OCI-LY1 (cell line): ENCODE results near the gene CAMK2A.

Experiments used
- H2AFZ ChIP-seq: fragments of 200-600 bp; sonication (generic), shearing (Covaris generic); 2 replicates; pipeline ENCODE4 v1.6.0; 2014; ENCODE audit warnings: antibody characterized with exemption, mild to moderate bottlenecking, low read length
- H3F3A ChIP-seq: fragments of 200-600 bp; sonication (generic), shearing (Covaris generic); 2 replicates; pipeline ENCODE4 v1.6.0; 2014; ENCODE audit warnings: mild to moderate bottlenecking, antibody characterized with exemption, low read length, moderate library complexity; ENCODE audit not compliant: insufficient read depth
- H3K27ac ChIP-seq: fragments of 200-600 bp; sonication (generic); 2 replicates; pipeline ENCODE4 v1.5.1; 2014; ENCODE audit warnings: low read length, mixed run types, mild to moderate bottlenecking, low read depth; ENCODE audit not compliant: poor library complexity, severe bottlenecking
- H3K27me3 ChIP-seq: fragments of 200-600 bp; sonication (generic); 2 replicates; pipeline ENCODE4 v1.6.0; 2014; ENCODE audit warnings: antibody characterized with exemption, mild to moderate bottlenecking, low read length, moderate library complexity; ENCODE audit not compliant: insufficient read depth
- H3K36me3 ChIP-seq: fragments of 200-600 bp; sonication (generic); 2 replicates; pipeline ENCODE4 v1.6.1; 2014; ENCODE audit warnings: mild to moderate bottlenecking, antibody characterized with exemption, low read length, moderate library complexity, mixed read lengths; ENCODE audit not compliant: insufficient read depth
- H3K4me1 ChIP-seq: fragments of 200-600 bp; sonication (generic); 2 replicates; pipeline ENCODE4 v1.5.1; 2014; ENCODE audit warnings: mild to moderate bottlenecking, low read length, moderate library complexity; ENCODE audit not compliant: insufficient read depth, severe bottlenecking
- H3K4me2 ChIP-seq: fragments of 200-600 bp; sonication (generic), shearing (Covaris generic); 2 replicates; pipeline ENCODE4 v1.6.1; 2014; ENCODE audit warnings: low read length
- H3K4me3 ChIP-seq: fragments of 200-600 bp; sonication (generic); 2 replicates; pipeline ENCODE4 v1.5.1; 2014; ENCODE audit warnings: low read length, low read depth, mild to moderate bottlenecking, mixed read lengths; ENCODE audit not compliant: poor library complexity, severe bottlenecking
- H3K79me2 ChIP-seq: fragments of 200-600 bp; shearing (Covaris generic); 2 replicates; pipeline ENCODE4 v1.6.1; 2016; ENCODE audit warnings: mixed run types, low read length, mixed read lengths; ENCODE audit not compliant: insufficient read depth
- H3K9ac ChIP-seq: fragments of 200-600 bp; sonication (generic), shearing (Covaris generic); 2 replicates; pipeline ENCODE4 v1.6.1; 2014; ENCODE audit warnings: mild to moderate bottlenecking, low read length, mixed read lengths
- H3K9me2 ChIP-seq: fragments of 200-600 bp; sonication (generic), shearing (Covaris generic); 2 replicates; pipeline ENCODE4 v1.6.1; 2014; ENCODE audit warnings: low read depth, mild to moderate bottlenecking, low read length, mixed read lengths
- H3K9me3 ChIP-seq: fragments of 200-600 bp; shearing (Covaris generic); 2 replicates; pipeline ENCODE4 v1.6.1; 2014; ENCODE audit warnings: low read length, mixed read lengths
- H4K20me1 ChIP-seq: fragments of 200-600 bp; sonication (generic), shearing (Covaris generic); 2 replicates; pipeline ENCODE4 v1.6.0; 2016; ENCODE audit warnings: mild to moderate bottlenecking, low read length; ENCODE audit not compliant: insufficient read depth
- CTCF ChIP-seq: fragments of 200-600 bp; sonication (generic), shearing (Covaris generic); IDR thresholded peaks from 2 replicates; pipeline ENCODE4 v1.5.1; 2017; ENCODE audit warnings: mild to moderate bottlenecking, antibody characterized with exemption, low read length, moderate library complexity, mixed read lengths
- EZH2 ChIP-seq: fragments of 200-600 bp; sonication (generic), shearing (Covaris generic); IDR thresholded peaks from 2 replicates; pipeline ENCODE4 v1.8.0; 2017; ENCODE audit warnings: borderline replicate concordance, mixed run types, mild to moderate bottlenecking, antibody characterized with exemption, low read length, moderate library complexity, mixed read lengths

The CAMK2A gene

GRCh38 chr5:150182774-150183173 is 106.8 kb downstream of the CAMK2A start:
- 0 out of 2 replicates have a peak, but pooled peaks cover 4% of the 10 kb centered on the region for H3K27me3 ChIP-seq
- H3F3A ChIP-seq: no peaks in the 10 kb centered on the region
- no peaks in the 10 kb centered on the region for H3K4me1 ChIP-seq
- no peaks in the 10 kb centered on the region for H3K36me3 ChIP-seq
- H3K79me2 ChIP-seq: no peaks in the 10 kb centered on the region
- no peak overlapping the region for H3K4me3 ChIP-seq
- H3K9me3 ChIP-seq: no peaks in the 10 kb centered on the region
- H4K20me1 ChIP-seq: no peaks in the 10 kb centered on the region
- no peak overlapping the region for H2AFZ ChIP-seq
- no peak overlapping the region for H3K4me2 ChIP-seq
- no peak for TF ChIP-seq CTCF
- TF ChIP-seq EZH2: no peak
- H3K9me2 ChIP-seq: no peaks in the 10 kb centered on the region
- no peak overlapping the region for H3K27ac ChIP-seq
- H3K9ac ChIP-seq: no peak overlapping the region

- H3K4me1 ChIP-seq: no peaks in the 10 kb centered on the region
- TF ChIP-seq EZH2: no peak
- no peak for TF ChIP-seq CTCF
- 0 out of 2 replicates have a peak, but pooled peaks cover 4% of the 10 kb centered on the region for H3K27me3 ChIP-seq
- H3K9me2 ChIP-seq: no peaks in the 10 kb centered on the region
- H2AFZ ChIP-seq: no peak overlapping the region
- no peaks in the 10 kb centered on the region for H3K36me3 ChIP-seq
- H3K79me2 ChIP-seq: no peaks in the 10 kb centered on the region
- H3K27ac ChIP-seq: no peak overlapping the region
- no peaks in the 10 kb centered on the region for H3K9me3 ChIP-seq
- no peaks in the 10 kb centered on the region for H4K20me1 ChIP-seq
- H3K4me2 ChIP-seq: no peak overlapping the region
- no peak overlapping the region for H3K4me3 ChIP-seq
- H3F3A ChIP-seq: no peaks in the 10 kb centered on the region
- no peak overlapping the region for H3K9ac ChIP-seq
Observed at GRCh38 chr5:150181766-150182545, 107.6 kb downstream of the CAMK2A start.

GRCh38 chr5:150181027-150181426 is 108.5 kb downstream of the CAMK2A start:
- Histone ChIP-seq H4K20me1 (no peaks in the 10 kb centered on the region), H3K9me2 (no peaks in the 10 kb centered on the region), H3F3A (no peaks in the 10 kb centered on the region), H2AFZ (no peak overlapping the region), H3K9ac (no peak overlapping the region), H3K27ac (no peak overlapping the region), H3K79me2 (no peaks in the 10 kb centered on the region), H3K4me1 (no peaks in the 10 kb centered on the region), H3K4me3 (no peak overlapping the region), H3K36me3 (no peaks in the 10 kb centered on the region), H3K9me3 (no peaks in the 10 kb centered on the region), H3K27me3 (0 out of 2 replicates have a peak, but pooled peaks cover 4% of the 10 kb centered on the region), H3K4me2 (no peak overlapping the region)
- no peak for TF ChIP-seq EZH2
- TF ChIP-seq CTCF: no peak
